Skeletal muscle satellite cell (primary cell): ENCODE data around the gene ABHD1.
"Not testable (repeated sequence)": the region's sequence is repeated elsewhere in the genome, so short reads cannot be mapped to it uniquely, and the experiment has no call there.

Source experiments
- H3K27me3 ChIP-seq: 2 replicates; pipeline ENCODE4 v1.7.0; 2013; ENCODE audit warnings: low read length; ENCODE audit not compliant: control insufficient read depth, insufficient read depth
- H3K36me3 ChIP-seq: 2 replicates; pipeline ENCODE4 v1.7.0; 2013; ENCODE audit warnings: mild to moderate bottlenecking, control low read depth, low read length; ENCODE audit not compliant: insufficient read depth
- H3K4me1 ChIP-seq: 2 replicates; pipeline ENCODE4 v1.7.0; 2013; ENCODE audit warnings: low read length; ENCODE audit not compliant: control insufficient read depth, insufficient read depth
- H3K4me2 ChIP-seq: 2 replicates; pipeline ENCODE4 v1.7.0; 2013; ENCODE audit warnings: mild to moderate bottlenecking, low read length
- H3K4me3 ChIP-seq: 2 replicates; pipeline ENCODE4 v1.7.0; 2013; ENCODE audit warnings: low read length
- H3K9ac ChIP-seq: 2 replicates; pipeline ENCODE4 v1.7.0; 2013; ENCODE audit warnings: mild to moderate bottlenecking, low read depth, low read length, moderate library complexity
- H3K9me3 ChIP-seq: replicated peaks from 2 replicates; pipeline ENCODE4 v1.7.0; 2013; ENCODE audit warnings: mild to moderate bottlenecking, control low read depth, low read length

Gene ABHD1

DNA sequence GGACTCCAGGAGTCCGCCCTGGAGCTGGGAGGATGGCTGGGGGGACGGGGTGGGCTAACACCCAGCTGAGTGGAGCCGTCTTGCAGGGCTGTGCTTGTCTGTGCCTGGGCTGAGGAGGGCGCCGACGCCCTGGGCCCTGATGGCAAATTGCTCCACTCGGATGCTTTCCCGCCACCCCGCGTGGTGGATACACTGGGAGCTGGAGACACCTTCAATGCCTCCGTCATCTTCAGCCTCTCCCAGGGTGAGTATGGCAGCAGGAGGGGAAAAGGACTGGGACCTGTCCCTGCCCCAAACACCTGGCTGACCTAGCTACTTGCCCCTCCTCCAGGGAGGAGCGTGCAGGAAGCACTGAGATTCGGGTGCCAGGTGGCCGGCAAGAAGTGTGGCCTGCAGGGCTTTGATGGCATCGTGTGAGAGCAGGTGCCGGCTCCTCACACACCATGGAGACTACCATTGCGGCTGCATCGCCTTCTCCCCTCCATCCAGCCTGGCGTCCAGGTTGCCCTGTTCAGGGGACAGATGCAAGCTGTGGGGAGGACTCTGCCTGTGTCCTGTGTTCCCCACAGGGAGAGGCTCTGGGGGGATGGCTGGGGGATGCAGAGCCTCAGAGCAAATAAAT lies 24.2 kb upstream of the ABHD1 start:
- Histone ChIP-seq H3K9ac (no peak overlapping the region), H3K4me3 (no peak overlapping the region), H3K4me1 (peaks cover 3% of the 10 kb centered on the region), H3K36me3 (no peaks in the 10 kb centered on the region), H3K27me3 (peaks cover 24% of the 10 kb centered on the region), H3K9me3 (no peaks in the 10 kb centered on the region), H3K4me2 (no peak overlapping the region)

DNA sequence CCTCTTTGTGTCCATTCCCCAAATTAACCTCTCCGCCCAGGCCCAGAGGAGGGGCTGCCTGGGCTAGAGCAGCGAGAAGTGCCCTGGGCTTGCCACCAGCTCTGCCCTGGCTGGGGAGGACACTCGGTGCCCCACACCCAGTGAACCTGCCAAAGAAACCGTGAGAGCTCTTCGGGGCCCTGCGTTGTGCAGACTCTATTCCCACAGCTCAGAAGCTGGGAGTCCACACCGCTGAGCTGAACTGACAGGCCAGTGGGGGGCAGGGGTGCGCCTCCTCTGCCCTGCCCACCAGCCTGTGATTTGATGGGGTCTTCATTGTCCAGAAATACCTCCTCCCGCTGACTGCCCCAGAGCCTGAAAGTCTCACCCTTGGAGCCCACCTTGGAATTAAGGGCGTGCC lies 23.6 kb upstream of the ABHD1 start:
- no peaks in the 10 kb centered on the region for H3K36me3 ChIP-seq
- no peaks in the 10 kb centered on the region for H3K9me3 ChIP-seq
- peaks cover 29% of the 10 kb centered on the region for H3K27me3 ChIP-seq
- H3K4me3 ChIP-seq = no peak overlapping the region
- peaks cover 3% of the 10 kb centered on the region for H3K4me1 ChIP-seq
- H3K9ac ChIP-seq = no peak overlapping the region
- no peak overlapping the region for H3K4me2 ChIP-seq

DNA sequence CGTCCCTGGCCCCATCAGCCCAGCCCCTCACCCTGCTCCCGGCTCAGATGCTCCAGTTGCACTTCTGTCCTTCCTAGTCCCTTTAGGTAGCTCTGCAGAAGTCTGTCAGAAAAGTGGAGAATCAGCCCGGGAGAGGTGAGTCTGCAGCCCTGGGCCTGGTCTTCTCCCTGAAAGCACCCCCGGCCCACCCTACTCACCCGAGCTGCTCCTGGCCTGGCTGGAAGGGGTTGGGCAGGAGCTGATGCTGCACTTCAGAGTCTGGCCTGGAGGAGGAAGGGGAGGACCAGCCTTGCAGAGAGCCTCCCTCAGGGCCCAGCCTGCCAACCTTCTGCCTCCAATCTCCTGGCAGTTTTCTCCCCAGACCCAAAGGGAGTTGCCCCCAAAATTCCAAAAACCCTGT lies 21.3 kb upstream of the ABHD1 start:
- H3K4me1 ChIP-seq = no peaks in the 10 kb centered on the region
- H3K9ac ChIP-seq = no peak overlapping the region
- H3K36me3 ChIP-seq = no peaks in the 10 kb centered on the region
- H3K4me2 ChIP-seq = no peak overlapping the region
- no peaks in the 10 kb centered on the region for H3K9me3 ChIP-seq
- peaks cover 39% of the 10 kb centered on the region for H3K27me3 ChIP-seq
- H3K4me3 ChIP-seq = no peak overlapping the region

DNA sequence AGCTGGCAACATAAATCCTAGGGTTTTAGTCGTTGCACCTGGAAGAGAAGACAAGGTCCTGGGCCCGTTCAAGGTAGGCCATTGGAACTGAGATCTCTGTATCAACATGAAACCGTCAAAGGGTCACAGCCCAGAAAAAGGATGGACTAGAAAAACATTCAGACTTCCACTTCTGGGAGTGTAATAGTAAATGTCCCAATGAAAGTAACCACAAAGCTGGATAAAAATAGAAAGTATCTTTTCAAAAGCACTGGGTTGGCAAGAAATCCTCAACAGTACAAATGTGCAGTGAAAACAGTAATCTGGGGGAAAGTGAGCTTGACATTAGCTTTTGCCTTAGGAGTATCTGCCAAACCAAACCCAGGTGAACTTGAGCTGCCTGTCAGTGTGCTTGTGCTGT lies 17.6 kb upstream of the ABHD1 start:
- Histone ChIP-seq H3K9ac (no peak overlapping the region), H3K4me3 (no peak overlapping the region)

DNA sequence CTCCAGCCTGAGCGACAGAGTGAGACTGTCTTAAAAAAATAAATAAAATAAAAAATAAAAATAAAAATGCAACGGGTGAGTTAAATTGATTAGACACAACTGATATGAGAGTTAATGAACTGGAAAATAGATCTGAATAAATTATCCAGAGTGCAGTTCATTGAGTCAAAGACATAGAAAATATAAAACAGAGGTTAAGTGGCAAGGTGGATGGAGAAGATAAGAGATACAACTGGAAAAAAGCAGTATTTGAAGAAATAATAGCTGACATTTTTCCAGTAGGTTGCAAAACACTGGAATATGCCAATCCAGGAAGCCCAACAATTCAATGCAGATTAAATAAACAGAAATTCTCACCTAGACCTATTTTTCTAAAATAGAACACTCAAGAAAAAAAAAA lies 15.4 kb upstream of the ABHD1 start:
- Histone ChIP-seq H3K9me3 (no peaks in the 10 kb centered on the region), H3K4me2 (no peak overlapping the region), H3K4me1 (no peaks in the 10 kb centered on the region), H3K27me3 (peaks cover 32% of the 10 kb centered on the region), H3K9ac (no peak overlapping the region), H3K4me3 (no peak overlapping the region), H3K36me3 (no peaks in the 10 kb centered on the region)

More for the DNA sequence above, 17.6 kb upstream of the ABHD1 start:
- Histone ChIP-seq H3K27me3 (peaks cover 39% of the 10 kb centered on the region), H3K9me3 (no peaks in the 10 kb centered on the region), H3K4me2 (no peak overlapping the region), H3K36me3 (no peaks in the 10 kb centered on the region), H3K4me1 (no peaks in the 10 kb centered on the region)

DNA sequence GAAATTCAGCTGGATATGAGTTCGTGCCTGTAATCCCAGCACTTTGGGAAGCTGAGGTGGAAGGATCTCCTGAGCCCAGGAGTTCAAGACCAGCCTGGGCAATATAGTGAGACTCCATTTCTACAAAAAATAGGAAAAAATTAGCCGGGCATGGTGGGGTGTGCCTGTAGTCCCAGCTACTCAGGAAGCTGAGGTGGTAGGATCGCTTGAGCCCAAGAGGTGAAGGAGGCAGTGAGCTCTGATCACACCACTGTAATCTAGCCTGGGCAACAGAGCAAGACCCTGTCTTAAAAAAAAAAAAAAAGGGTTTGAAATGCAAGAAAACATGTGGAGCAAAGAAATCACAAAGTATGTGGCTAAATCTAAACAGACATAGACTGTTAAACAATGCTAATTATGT lies 14.5 kb upstream of the ABHD1 start:
- Histone ChIP-seq H3K9ac (no peak overlapping the region), H3K9me3 (no peaks in the 10 kb centered on the region), H3K36me3 (no peaks in the 10 kb centered on the region), H3K4me3 (no peak overlapping the region), H3K27me3 (peaks cover 35% of the 10 kb centered on the region), H3K4me1 (no peaks in the 10 kb centered on the region), H3K4me2 (no peak overlapping the region)

DNA sequence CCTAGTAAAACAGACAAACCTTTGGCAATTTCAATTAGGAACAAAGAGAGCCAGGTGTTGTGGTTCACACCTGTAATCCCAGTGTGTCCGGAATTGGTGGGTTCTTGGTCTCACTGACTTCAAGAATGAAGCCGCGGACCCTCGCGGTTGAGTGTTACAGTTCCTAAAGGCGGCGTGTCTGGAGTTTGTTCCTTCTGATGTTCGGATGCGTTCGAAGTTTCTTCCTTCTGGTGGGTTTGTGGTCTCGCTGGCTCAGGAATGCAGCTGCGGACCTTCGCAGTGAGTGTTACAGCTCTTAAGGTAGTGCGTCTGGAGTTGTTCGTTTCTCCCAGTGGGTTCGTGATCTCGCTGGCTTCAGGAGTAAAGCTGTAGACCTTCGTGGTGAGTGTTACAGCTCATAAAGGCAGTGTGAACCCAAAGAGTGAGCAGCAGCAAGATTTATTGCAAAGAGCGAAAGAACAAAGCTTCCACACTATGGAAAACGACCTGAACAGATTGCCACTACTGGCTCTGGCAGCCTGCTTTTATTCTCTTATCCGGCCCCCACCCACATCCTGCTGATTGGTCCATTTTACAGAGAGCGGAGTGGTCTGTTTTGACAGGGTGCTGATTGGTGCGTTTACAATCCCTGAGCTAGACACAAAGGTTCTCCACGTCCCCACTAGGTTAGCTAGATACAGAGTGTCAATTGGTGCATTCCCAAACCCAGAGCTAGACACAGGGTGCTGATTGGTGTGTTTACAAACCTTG lies 12.8 kb upstream of the ABHD1 start:
- H3K36me3 ChIP-seq, H3K9me3 ChIP-seq, H3K9ac ChIP-seq, H3K4me1 ChIP-seq, H3K4me3 ChIP-seq, H3K4me2 ChIP-seq: not testable (repeated sequence)
- H3K27me3 ChIP-seq = peaks cover 33% of the 10 kb centered on the region

DNA sequence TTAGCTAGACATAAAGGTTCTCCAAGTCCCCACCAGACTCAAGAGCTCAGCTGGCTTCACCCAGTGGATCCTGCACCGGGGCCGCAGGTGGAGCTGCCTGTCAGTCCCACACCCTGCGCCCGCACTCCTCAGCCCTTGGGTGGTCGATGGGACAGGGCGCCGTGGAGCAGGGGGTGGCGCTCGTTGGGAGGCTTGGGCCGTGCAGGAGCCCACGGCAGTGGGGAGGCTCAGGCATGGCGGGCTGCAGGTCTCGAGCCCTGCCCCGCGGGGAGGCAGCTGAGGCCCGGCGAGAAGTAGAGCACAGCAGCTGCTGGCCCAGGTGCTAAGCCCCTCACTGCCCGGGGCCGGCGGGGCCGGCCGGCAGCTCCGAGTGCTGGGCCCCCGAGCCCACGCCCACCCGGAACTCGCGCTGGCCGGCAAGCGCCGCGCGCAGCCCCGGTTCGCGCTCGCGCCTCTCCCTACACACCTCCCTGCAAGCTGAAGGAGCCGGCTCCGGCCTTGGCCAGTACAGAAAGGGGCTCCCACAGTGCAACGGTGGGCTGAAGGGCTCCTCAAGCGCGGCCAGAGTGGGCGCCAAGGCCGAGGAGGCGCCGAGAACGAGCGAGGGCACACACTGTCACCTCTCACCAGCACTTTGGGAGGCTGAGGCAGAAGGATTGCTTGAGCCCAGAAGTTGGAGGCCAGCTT lies 12.1 kb upstream of the ABHD1 start:
- not testable (repeated sequence) for H3K9ac ChIP-seq, H3K4me2 ChIP-seq
- peaks cover 27% of the 10 kb centered on the region for H3K27me3 ChIP-seq

DNA sequence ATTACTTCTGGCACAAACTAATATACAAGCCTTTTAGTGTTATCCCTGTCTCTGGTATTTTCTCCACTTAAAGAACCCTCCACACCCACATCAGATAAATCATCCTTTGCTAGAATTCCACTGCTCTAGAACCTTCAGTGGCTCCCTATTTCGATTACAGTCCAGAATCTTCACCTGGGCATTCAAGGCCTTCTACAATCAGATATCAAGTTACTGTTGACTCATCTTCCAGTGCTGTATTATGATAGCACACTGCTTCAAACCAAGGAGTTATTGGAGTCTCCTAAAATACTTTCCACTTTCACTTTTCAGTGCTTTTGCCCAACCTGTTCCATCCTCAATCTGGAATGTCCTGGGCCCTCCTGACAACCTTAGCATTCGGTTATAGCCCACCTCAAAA lies 8.1 kb upstream of the ABHD1 start:
- H3K9ac ChIP-seq = no peak overlapping the region
- peaks cover 9% of the 10 kb centered on the region for H3K4me1 ChIP-seq
- no peak overlapping the region for H3K4me2 ChIP-seq
- H3K9me3 ChIP-seq = no peaks in the 10 kb centered on the region
- H3K27me3 ChIP-seq = peaks cover 51% of the 10 kb centered on the region
- no peak overlapping the region for H3K4me3 ChIP-seq
- H3K36me3 ChIP-seq = no peaks in the 10 kb centered on the region

More for the DNA sequence above, 12.1 kb upstream of the ABHD1 start:
- not testable (repeated sequence) for H3K4me3 ChIP-seq, H3K36me3 ChIP-seq, H3K9me3 ChIP-seq, H3K4me1 ChIP-seq

DNA sequence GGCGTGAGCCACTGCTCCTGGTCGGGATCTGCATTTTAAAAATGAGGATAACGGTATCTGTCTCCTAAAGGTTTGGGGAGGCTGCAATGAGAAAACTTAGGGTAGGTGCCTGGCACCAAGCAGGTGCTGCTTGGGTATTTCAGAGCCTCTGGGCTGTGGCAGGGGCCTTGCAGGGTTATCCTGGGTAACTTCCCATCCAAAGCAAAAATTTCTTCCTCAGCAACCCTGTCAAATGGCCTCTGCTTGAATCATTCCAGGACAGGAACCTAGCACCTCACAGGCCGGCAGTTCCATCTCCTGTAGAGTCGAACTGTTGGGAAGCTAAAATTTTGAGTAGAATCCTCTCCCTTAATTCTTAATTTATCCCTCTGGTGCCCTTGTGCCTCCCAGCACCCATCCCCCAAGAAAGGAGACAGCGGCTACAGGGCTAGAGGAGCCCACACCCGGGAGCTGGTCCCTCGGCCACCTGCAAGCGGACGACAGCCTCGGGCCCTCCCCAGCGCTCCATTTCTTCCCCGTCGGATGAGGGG lies 5.6 kb upstream of the ABHD1 start:
- Histone ChIP-seq H3K9me3 (no peaks in the 10 kb centered on the region), H3K9ac (no peak overlapping the region), H3K27me3 (peaks cover 61% of the 10 kb centered on the region), H3K4me2 (peak overlapping the region; percentile 96), H3K4me3 (peak overlapping the region; percentile 71), H3K36me3 (no peaks in the 10 kb centered on the region), H3K4me1 (peaks cover 9% of the 10 kb centered on the region)

DNA sequence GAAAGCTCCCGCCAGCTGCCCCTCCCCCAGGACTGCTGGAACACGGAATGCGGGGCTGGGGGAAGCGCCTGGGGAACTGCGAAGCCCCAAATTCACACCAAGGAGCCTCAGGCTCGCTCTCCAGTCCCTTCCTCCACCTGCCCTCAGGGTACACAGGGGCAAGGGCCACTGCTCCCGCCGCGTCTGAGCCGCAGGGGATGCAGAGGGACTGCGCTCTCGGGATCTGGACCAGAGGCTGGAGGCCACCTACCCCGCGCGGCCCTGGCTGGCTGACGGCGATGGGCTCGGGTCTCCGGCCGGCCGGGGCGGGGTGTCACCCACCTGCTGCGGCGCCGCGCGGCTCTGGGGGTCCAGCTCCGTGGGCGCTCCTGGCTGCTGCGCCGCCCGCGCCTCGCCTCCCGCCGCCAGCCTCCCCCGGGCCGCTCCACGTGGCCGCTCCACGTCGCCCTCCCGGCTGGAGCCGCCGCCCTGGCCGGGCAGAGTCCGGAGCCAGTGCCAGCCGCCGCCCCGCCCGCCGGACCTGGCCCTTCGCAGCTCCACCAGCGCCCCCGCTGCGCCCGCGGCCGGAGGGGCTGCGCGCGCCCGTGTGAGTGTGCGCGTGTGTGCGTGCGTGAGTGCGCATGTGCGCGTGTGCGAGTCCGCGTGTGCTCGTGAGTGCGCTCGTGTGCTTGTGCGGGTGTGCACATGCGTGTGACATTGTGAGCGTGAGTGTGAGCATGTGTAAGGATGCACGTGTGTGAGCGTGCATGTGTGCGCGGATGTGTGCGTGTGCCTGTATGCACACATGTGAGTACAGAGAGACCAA lies 4.9 kb upstream of the ABHD1 start, which contains the start of gene CGREF1:
TSS of gene CGREF1 (minus strand) at position 604 of the 805 bp plus-strand sequence. CDS start 14,762 bp downstream, outside the sequence.
- H3K9ac ChIP-seq = no peak within 1 kb of the TSS
- H3K36me3 ChIP-seq = no peaks in the 10 kb centered on the region
- no peaks in the 10 kb centered on the region for H3K9me3 ChIP-seq
- H3K4me3 ChIP-seq = peak within 1 kb of the TSS; percentile 71
- H3K27me3 ChIP-seq = peaks cover 58% of the 10 kb centered on the region
- peak within 1 kb of the TSS; percentile 96 for H3K4me2 ChIP-seq
- H3K4me1 ChIP-seq = peaks cover 13% of the 10 kb centered on the region
